ENCODE data around the gene CMYA5. TPM values are rescaled to one million over a fixed set of nuclear protein-coding genes. Genes with fewer than 3 reads are reported as not detected.

The CMYA5 gene
- total and polyA plus RNA-seq, 2 of the 4 experiments (the other 2 are of a cell fraction): 0.39 to 0.90 TPM

DNA sequence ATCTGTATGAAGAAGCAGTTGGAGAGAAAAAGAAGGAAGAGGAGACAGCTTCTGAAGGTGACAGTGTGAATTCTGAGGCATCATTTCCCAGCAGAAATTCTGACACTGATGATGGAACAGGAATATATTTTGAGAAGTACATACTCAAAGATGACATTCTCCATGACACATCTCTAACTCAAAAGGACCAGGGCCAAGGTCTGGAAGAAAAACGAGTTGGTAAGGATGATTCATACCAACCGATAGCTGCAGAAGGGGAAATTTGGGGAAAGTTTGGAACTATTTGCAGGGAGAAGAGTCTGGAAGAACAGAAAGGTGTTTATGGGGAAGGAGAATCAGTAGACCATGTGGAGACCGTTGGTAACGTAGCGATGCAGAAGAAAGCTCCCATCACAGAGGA lies 48.7 kb downstream of the CMYA5 start:
- intact Hi-C loops (cut with micrococcal nuclease) (no loop called here), dilution Hi-C loops (cut with HindIII; ENCODE audit: low sequenced_read_pairs, unreplicated experiment) (no loop called here), in situ Hi-C loops (cut with MboI; ENCODE audit: low sequenced_read_pairs) (no loop called here)
- no peak overlapping the region for H4K91ac ChIP-seq (ENCODE audit: insufficient read depth, low read depth, low read length)
- POLR2A ChIA-PET (ENCODE audit: unreplicated experiment): no interaction called here
- no peak overlapping the region for H3K4ac ChIP-seq (ENCODE audit: low read depth, low read length)
- no peak overlapping the region for H2BK120ac ChIP-seq (ENCODE audit: low read depth, low read length)
- H3K23ac ChIP-seq (ENCODE audit: low read depth, low read length): no peak overlapping the region
- no peaks in the 10 kb centered on the region for H3K79me1 ChIP-seq (ENCODE audit: low read depth in 1 of 2, low read length in 2 of 2)
- H2BK5ac ChIP-seq (ENCODE audit: low read depth, low read length, poor library complexity, severe bottlenecking): no peak overlapping the region
- no peak overlapping the region for H2AK5ac ChIP-seq (ENCODE audit: low read depth, low read length)
- H2BK15ac ChIP-seq (ENCODE audit: low read depth, low read length): no peak overlapping the region
- no peak for DNase-seq
- H4K8ac ChIP-seq (ENCODE audit: low read depth in 2 of 2, low read length in 2 of 2): no peak overlapping the region
- no TSS peak for BruUV-seq (replicated peaks)
- no peak overlapping the region for H2AK9ac ChIP-seq (replicated peaks; ENCODE audit: low read depth, low read length, poor library complexity)
- no peak for ATAC-seq (ENCODE audit: low read depth)
- H3K18ac ChIP-seq (ENCODE audit: low read depth, low read length): no peak overlapping the region
- CTCF ChIA-PET: no interaction called here
- no peaks in the 10 kb centered on the region for H3K4me1 ChIP-seq (ENCODE audit: control insufficient read depth, insufficient read depth, low read length)
- H4K20me1 ChIP-seq (ENCODE audit: insufficient read depth, low read length): no peaks in the 10 kb centered on the region
- TF ChIP-seq POLR2A (IDR thresholded peaks at IDR 0.05; ENCODE audit: low read depth, low read length) (no peak), RAD21 (IDR thresholded peaks at IDR 0.05; ENCODE audit: low read length) (no peak), MAFK (IDR thresholded peaks at IDR 0.05; ENCODE audit: low read depth, low read length) (no peak), CTCF (conservative IDR thresholded peaks at IDR 0.05; ENCODE audit: low read depth, low read length) (no peak), FOS (IDR thresholded peaks at IDR 0.05; ENCODE audit: low read depth, low read length) (no peak), SMC3 (IDR thresholded peaks at IDR 0.05; ENCODE audit: low read depth, low read length) (no peak), MXI1 (IDR thresholded peaks at IDR 0.05; ENCODE audit: borderline replicate concordance, low read depth, low read length) (no peak), CHD1 (IDR thresholded peaks at IDR 0.05; ENCODE audit: low read depth, low read length) (no peak), BHLHE40 (IDR thresholded peaks at IDR 0.05; ENCODE audit: low read depth, low read length) (no peak), RFX5 (IDR thresholded peaks at IDR 0.05; ENCODE audit: low read depth, low read length) (no peak)
- TF ChIP-seq, protein P1, sequence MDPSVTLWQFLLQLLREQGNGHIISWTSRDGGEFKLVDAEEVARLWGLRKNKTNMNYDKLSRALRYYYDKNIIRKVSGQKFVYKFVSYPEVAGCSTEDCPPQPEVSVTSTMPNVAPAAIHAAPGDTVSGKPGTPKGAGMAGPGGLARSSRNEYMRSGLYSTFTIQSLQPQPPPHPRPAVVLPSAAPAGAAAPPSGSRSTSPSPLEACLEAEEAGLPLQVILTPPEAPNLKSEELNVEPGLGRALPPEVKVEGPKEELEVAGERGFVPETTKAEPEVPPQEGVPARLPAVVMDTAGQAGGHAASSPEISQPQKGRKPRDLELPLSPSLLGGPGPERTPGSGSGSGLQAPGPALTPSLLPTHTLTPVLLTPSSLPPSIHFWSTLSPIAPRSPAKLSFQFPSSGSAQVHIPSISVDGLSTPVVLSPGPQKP (IDR thresholded peaks at IDR 0.05; ENCODE audit: borderline replicate concordance, low read depth, low read length): no peak
- TF ChIP-seq, protein P2, sequence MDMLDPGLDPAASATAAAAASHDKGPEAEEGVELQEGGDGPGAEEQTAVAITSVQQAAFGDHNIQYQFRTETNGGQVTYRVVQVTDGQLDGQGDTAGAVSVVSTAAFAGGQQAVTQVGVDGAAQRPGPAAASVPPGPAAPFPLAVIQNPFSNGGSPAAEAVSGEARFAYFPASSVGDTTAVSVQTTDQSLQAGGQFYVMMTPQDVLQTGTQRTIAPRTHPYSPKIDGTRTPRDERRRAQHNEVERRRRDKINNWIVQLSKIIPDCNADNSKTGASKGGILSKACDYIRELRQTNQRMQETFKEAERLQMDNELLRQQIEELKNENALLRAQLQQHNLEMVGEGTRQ (IDR thresholded peaks at IDR 0.05; ENCODE audit: low read depth, low read length): no peak
- no peak overlapping the region for H3K56ac ChIP-seq (ENCODE audit: extremely low read depth, insufficient read depth, low read length)
- H3K4me2 ChIP-seq (ENCODE audit: low read depth, low read length): no peak overlapping the region
- H3K9ac ChIP-seq (ENCODE audit: low read depth, low read length): no peak overlapping the region
- peaks cover 8% of the 10 kb centered on the region for H3K27me3 ChIP-seq (ENCODE audit: control insufficient read depth, insufficient read depth, low read length)
- H3K14ac ChIP-seq (replicated peaks; ENCODE audit: low read depth, low read length): no peak overlapping the region
- H2BK20ac ChIP-seq (ENCODE audit: low read depth, low read length): no peak overlapping the region
- no peak overlapping the region for H4K5ac ChIP-seq (ENCODE audit: low read depth, low read length)
- H3K27ac ChIP-seq (ENCODE audit: insufficient read depth, low read length): no peak overlapping the region
- H3K9me3 ChIP-seq (ENCODE audit: control insufficient read depth, insufficient read depth, low read length): no peaks in the 10 kb centered on the region
- no peak overlapping the region for H3K4me3 ChIP-seq (ENCODE audit: insufficient read depth, low read depth, low read length)
- no peak overlapping the region for H2AFZ ChIP-seq (replicated peaks; ENCODE audit: low read length, poor library complexity)
- H3K36me3 ChIP-seq (ENCODE audit: control insufficient read depth, insufficient read depth, low read length): no peaks in the 10 kb centered on the region
- WGBS, 2 experiments (ENCODE audit: extremely low coverage in 2 of 2, insufficient read length in 1 of 2): 77% methylated on average over 4 of the region's 5 CpGs; no CpG with 5 or more reads in 1 of the 2 experiments
- no peaks in the 10 kb centered on the region for H3K9me1 ChIP-seq (ENCODE audit: insufficient read depth, low read length)
